ENCODE results near the gene VPS52. TPM values are rescaled to one million over a fixed set of nuclear protein-coding genes. Genes with fewer than 3 reads are reported as not detected.

The VPS52 gene
- total RNA-seq, 2 donors from 2014 or later, result 25.9 to 33.4 TPM

GRCh38 chr6:33306356-33306755, 34.7 kb upstream of the VPS52 start:
- intact Hi-C loops (cut with DNase I), result no loop called here
- DNase-seq, result no peak
- no peak for ATAC-seq

- intact Hi-C loops (cut with DNase I), result no loop called here
- no peak for DNase-seq
- no peak for ATAC-seq
These were observed 33.4 kb upstream of the VPS52 start for GRCh38 chr6:33305052-33305451.

GRCh38 chr6:33304216-33304615, 32.5 kb upstream of the VPS52 start:
- DNase-seq (no peak), ATAC-seq (no peak)
- intact Hi-C loops (cut with DNase I), result no loop called here

DNA sequence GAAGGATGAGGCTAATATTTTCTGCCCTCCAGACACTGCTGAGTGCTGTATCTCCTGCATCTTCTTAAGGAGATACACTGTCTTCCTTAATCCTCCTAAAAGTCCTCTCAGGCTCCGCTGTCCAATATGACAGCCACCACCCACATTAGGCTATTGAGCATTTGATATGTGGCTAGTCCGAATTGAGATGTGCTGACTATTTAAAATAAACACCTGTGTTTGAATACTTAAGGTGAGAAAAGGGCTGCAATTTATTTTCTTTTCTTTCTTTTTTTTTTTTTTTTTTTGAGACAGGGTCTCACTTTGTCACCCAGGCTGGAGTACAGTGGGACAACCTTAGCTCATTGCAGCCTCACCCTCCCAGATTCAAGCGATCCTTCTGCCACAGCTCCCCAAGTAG, 30.2 kb upstream of the VPS52 start:
- intact Hi-C loops (cut with DNase I), result no loop called here
- ATAC-seq (no peak), DNase-seq (no peak)

- ATAC-seq (peak; percentile 76 to 84), DNase-seq (peak; percentile 95)
- intact Hi-C loops (cut with DNase I), result no loop called here
These were observed 27.7 kb upstream of the VPS52 start for GRCh38 chr6:33299237-33299944.

DNA sequence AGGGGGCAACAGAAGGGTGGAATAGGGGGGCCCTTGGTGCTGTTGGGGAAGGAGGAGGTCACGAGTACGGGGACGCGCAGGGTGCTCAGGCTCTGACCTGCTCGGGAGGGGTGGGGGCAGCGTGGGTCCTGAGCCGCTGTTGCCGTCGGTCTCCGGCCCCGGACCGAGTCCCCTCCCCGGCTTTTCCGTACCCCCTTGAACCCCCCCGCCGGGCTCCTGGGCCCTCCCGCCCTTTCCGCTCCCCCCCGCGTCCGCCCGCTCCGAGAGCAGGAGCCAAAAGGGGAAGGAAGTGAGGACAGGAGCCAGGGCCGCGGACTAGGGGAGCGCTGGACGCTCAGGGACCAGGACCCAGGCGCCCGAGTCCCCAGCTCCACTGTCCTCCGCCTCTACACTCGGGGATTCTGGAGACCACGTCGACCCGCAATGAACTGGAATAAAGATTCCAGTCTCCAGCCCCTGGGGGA, 27.1 kb upstream of the VPS52 start, which contains the start of gene RGL2:
Gene RGL2, minus strand, starts transcription at position 170 of the 464 bp plus-strand sequence. CDS start 332 bp downstream, outside the sequence.
- DNase-seq (peak; percentile 91), ATAC-seq (peak; percentile 77 to 81)
- intact Hi-C loops (cut with DNase I), result no loop called here

DNA sequence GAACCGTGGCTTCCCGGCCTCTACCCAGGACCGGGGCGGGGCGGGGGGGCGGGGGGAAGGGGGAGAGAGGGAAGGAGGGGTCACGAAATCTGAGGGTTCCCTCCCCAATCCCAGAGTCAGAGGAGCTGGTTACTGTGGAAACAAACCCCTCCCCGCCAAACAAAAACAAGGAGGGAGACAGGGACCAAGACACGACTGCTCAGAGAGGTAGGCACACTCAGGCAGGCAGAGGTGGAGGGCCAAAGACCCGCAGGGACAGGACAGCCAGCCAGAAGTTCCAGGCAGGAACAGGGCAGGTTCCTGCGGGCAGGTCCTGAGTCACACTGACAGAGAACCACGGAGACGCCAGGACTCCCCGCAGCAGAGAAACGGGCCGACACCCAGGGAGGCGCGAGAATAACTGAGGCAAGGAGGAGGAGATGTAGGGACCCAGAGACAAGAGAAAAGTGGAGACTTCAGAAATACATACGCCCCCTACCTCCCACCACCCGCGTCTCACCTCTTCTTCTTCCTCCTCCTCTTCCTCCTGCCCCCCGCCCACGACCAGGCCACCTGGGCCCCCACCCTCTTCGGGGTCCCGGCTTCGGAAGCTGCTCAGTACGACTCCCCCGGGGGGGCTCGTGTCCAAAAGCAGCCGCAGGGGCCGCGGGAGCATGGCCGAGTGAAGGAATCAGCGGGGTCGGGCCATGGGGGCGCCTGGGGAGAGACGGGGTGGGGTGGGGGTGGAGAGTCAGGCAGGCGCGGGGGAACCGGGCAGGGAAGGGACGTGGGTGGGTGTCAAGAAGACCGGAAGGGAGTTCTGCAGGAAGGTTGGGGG, 26.5 kb upstream of the VPS52 start:
- peak; percentile 80 for DNase-seq
- intact Hi-C loops (cut with DNase I), result no loop called here
- peak; percentile 42 to 64 for ATAC-seq

DNA sequence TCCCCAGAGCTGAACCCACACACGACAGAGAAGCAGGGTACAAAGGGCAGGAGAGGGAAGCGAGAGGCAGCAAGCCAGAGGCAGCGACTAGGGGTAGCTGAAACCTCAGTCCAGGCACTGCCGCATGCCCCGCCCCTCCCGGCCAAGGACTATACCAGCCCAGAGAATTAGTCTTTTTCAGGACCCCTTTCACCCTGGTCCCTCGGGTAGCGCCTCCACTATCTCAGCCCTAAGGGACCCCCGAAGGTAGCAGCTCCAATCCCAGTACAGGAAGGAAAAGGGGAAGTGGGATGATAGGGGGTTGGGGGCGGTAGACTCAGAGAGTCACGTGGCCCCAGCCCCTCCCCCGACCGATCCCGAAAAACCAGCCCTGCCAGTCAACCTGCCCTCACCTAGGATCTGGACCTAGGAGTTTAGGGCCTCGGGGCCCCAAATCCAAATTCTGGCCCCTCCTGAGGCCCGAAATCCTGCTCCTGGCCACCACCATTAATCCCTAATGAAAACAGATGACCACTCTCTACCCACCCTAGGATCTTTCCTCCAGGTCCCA, 25.8 kb upstream of the VPS52 start:
- intact Hi-C loops (cut with DNase I), result no loop called here
- DNase-seq (peak; percentile 52), ATAC-seq (peak in 1 of 2 donors; percentile 2)

- DNase-seq, result no peak
These were observed 25.2 kb upstream of the VPS52 start for GRCh38 chr6:33296797-33297405.

DNA sequence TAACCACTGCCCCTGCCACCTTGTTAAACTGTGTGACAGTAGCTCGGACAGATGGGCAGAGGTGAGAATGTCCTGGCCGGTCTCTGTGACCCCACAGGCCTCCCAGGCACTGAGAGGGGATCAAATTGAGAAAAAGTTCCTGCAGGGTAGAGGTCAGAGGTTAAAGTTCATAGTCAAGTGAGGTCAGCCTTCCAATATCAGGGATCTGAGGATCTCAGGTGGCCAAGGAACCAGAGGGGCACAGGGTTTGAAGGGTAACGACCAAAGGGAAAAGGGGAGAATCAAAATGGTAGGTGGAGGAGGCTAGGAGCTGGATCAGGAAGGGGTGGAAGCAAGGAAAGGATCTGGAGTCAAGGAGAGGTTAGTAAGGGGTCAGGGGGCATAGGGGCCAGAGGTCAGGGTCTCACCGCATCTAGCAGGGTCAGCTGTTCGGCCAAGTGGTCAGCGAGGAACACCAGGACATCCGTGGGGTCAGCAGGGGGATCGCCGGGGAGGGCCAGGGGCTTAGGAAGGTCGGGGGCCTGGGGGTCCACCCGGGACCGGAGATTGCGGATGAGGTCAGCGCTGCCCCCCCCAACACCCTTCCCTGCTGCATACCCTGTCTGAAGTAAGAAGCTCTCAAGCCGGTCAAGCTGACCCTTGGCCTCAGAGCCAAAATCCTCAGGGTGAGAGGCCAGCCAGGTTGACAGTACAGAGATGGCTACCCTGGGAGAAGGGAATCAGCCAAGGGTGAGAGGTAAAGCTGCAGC, 24.1 kb upstream of the VPS52 start:
- no peak for DNase-seq
- intact Hi-C loops (cut with DNase I), result no loop called here
- ATAC-seq, result no peak

More at GRCh38 chr6:33296797-33297405, 25.2 kb upstream of the VPS52 start:
- intact Hi-C loops (cut with DNase I), result no loop called here
- no peak for ATAC-seq

DNA sequence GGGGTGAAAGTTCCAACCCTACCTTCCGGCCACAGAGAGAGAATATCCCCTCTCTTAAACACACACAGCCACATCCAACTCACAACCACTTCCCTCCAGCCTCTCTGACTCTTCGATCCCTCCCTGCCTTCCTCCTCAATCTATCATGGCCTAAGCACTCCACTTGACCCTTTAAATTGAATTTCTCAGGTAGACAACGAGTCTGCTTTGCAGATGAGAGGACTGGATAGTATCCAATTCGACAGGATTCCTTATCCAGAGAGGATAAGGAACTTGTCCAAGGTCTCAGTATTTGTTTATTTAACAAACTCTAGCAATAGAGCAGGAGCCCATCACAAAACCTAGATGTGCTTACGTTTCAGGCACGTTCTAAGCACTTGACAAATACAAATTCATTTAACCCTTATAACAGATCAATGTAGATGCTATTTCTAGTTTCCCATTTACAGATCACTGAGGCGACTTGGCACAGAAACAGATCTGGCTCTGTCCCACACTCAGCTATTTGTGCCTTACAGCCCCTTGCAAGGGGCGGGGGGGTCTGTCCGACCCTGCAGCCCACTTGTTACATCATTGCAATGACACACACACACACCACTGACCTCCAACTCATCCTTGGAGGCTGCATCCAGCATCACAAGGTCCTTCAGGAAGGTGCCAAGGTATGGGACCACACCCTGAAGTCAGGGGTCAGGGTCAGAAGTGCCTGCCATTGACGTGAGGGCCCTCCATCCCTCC, 22.6 kb upstream of the VPS52 start:
- intact Hi-C loops (cut with DNase I), result no loop called here
- ATAC-seq (no peak), DNase-seq (no peak)

GRCh38 chr6:33292996-33293682, 21.5 kb upstream of the VPS52 start:
- ATAC-seq (no peak), DNase-seq (no peak)
- intact Hi-C loops (cut with DNase I), result no loop called here

DNA sequence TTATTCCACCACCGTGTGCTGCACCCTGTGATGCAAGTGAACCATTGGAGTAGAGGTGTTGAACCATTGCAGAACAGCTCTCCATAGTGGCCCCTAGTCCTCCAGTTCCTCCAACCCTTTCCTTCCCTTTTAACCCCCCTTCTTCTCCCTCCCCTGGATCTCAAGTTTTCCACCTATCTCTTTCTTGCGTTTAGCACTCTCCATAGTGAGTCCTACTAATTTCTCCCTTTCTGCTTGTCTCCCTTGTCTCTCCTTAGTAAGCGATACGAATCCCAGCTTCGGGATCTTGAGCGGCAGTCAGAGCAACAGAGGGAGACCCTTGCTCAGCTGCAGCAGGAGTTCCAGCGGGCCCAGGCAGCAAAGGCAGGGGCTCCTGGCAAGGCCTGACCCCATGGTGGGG, 18.8 kb upstream of the VPS52 start:
- DNase-seq, result no peak
- no peak for ATAC-seq
- intact Hi-C loops (cut with DNase I), result no loop called here

GRCh38 chr6:33289784-33290315, 18.2 kb upstream of the VPS52 start:
- intact Hi-C loops (cut with DNase I), result no loop called here
- ATAC-seq (peak in 1 of 2 donors; percentile 1), DNase-seq (no peak)

GRCh38 chr6:33288921-33289783, 17.5 kb upstream of the VPS52 start, which contains the start of the genes PFDN6 and WDR46:
TSS of gene PFDN6 (plus strand) at chr6:33289601. CDS start at chr6:33289857, 256 bp downstream.
TSS of gene WDR46 (minus strand) at chr6:33289239. CDS start at chr6:33289170, 69 bp downstream.
- intact Hi-C loops (cut with DNase I), result no loop called here

More at GRCh38 chr6:33288921-33289783, 17.5 kb upstream of the VPS52 start, which contains the start of the genes PFDN6 and WDR46:
- DNase-seq, result peak; percentile 83
- peak; percentile 96 for ATAC-seq

Measured in left cardiac atrium (tissue), 4 donors.